ENCODE measurements around the gene PCNX4. TPM values are rescaled to one million over a fixed set of nuclear protein-coding genes. Genes with fewer than 3 reads are reported as not detected.

The PCNX4 gene
- total RNA-seq, 6 donors from 2014 or later: 35.0 to 75.1 (median 48.7) TPM

GRCh38 chr14:60178164-60178563 lies 86.4 kb downstream of the PCNX4 start:
- no peak for TF ChIP-seq POLR2AphosphoS5 (IDR thresholded peaks at IDR 0.05)
- no peak for TF ChIP-seq EP300 (IDR thresholded peaks at IDR 0.05)
- no peak for TF ChIP-seq POLR2A (IDR thresholded peaks at IDR 0.05)
- no peak for TF ChIP-seq CTCF (IDR thresholded peaks at IDR 0.05)

GRCh38 chr14:60178820-60179219 lies 87.1 kb downstream of the PCNX4 start:
- TF ChIP-seq POLR2A (IDR thresholded peaks at IDR 0.05) (no peak), POLR2AphosphoS5 (IDR thresholded peaks at IDR 0.05) (no peak), EP300 (IDR thresholded peaks at IDR 0.05) (no peak), CTCF (IDR thresholded peaks at IDR 0.05) (no peak)
- WGBS, 2 donors: 98 to 99% methylated on average over 1 of the region's 1 CpG

More at GRCh38 chr14:60178164-60178563, 86.4 kb downstream of the PCNX4 start:
- Histone ChIP-seq H3K4me1 (no peaks in the 10 kb centered on the region), H3K27ac (no peak overlapping the region), H3K9me3 (no peaks in the 10 kb centered on the region), H3K36me3 (no peaks in the 10 kb centered on the region), H3K4me3 (no peak overlapping the region), H3K27me3 (no peaks in the 10 kb centered on the region)
- DNase-seq (no peak), ATAC-seq (ENCODE audit: low FRiP score in 2 of 2) (no peak)
- WGBS, 2 donors: 91 to 96% methylated on average over 1 of the region's 1 CpG

GRCh38 chr14:60179431-60179869 lies 87.7 kb downstream of the PCNX4 start:
- no peaks in the 10 kb centered on the region for H3K27me3 ChIP-seq
- no peak for TF ChIP-seq CTCF (IDR thresholded peaks at IDR 0.05)
- TF ChIP-seq EP300 (IDR thresholded peaks at IDR 0.05): no peak
- no peak for TF ChIP-seq POLR2AphosphoS5 (IDR thresholded peaks at IDR 0.05)
- TF ChIP-seq POLR2A (IDR thresholded peaks at IDR 0.05): no peak
- WGBS, 2 donors: 77 to 87% methylated on average over 3 of the region's 3 CpGs
- H3K4me3 ChIP-seq: no peak overlapping the region
- DNase-seq (no peak), ATAC-seq (ENCODE audit: low FRiP score in 2 of 2) (no peak)
- H3K9me3 ChIP-seq: no peaks in the 10 kb centered on the region
- H3K4me1 ChIP-seq: peaks cover 0 to 6% (median 3%) of the 10 kb centered on the region in 4 donors
- H3K36me3 ChIP-seq: no peaks in the 10 kb centered on the region
- no peak overlapping the region for H3K27ac ChIP-seq

More at GRCh38 chr14:60178820-60179219, 87.1 kb downstream of the PCNX4 start:
- DNase-seq: no peak
- Histone ChIP-seq H3K27ac (no peak overlapping the region), H3K4me1 (peaks cover 0 to 3% (median 2%) of the 10 kb centered on the region in 4 donors), H3K9me3 (no peaks in the 10 kb centered on the region), H3K27me3 (no peaks in the 10 kb centered on the region), H3K4me3 (no peak overlapping the region), H3K36me3 (no peaks in the 10 kb centered on the region)
- ATAC-seq (ENCODE audit: low FRiP score in 2 of 2): no peak

- H3K27me3 ChIP-seq: no peaks in the 10 kb centered on the region
- no peaks in the 10 kb centered on the region for H3K36me3 ChIP-seq
- H3K4me3 ChIP-seq: no peak overlapping the region
- no peak overlapping the region for H3K27ac ChIP-seq
- H3K4me1 ChIP-seq: peaks cover 0 to 6% (median 3%) of the 10 kb centered on the region in 4 donors
- H3K9me3 ChIP-seq: no peaks in the 10 kb centered on the region
- ATAC-seq (ENCODE audit: low FRiP score in 2 of 2) (no peak), DNase-seq (no peak)
- TF ChIP-seq POLR2A (IDR thresholded peaks at IDR 0.05) (no peak), EP300 (IDR thresholded peaks at IDR 0.05) (no peak), POLR2AphosphoS5 (IDR thresholded peaks at IDR 0.05) (no peak), CTCF (IDR thresholded peaks at IDR 0.05) (no peak)
- 89 to 100% methylated on average over 3 of the region's 3 CpGs for WGBS, 2 donors
Measured at GRCh38 chr14:60183138-60183537, 91.4 kb downstream of the PCNX4 start.

GRCh38 chr14:60183741-60184140 lies 92.0 kb downstream of the PCNX4 start:
- H3K27ac ChIP-seq: peak overlapping the region in 2 of 4 donors; percentile 37 to 50
- H3K4me1 ChIP-seq: peaks cover 0 to 6% (median 3%) of the 10 kb centered on the region in 4 donors
- no peaks in the 10 kb centered on the region for H3K9me3 ChIP-seq
- H3K36me3 ChIP-seq: no peaks in the 10 kb centered on the region
- WGBS, 2 donors: 40 to 43% methylated on average over 1 of the region's 1 CpG
- DNase-seq (no peak), ATAC-seq (ENCODE audit: low FRiP score in 2 of 2) (peak in 1 of 2 donors; percentile 53)
- no peaks in the 10 kb centered on the region for H3K27me3 ChIP-seq
- peak overlapping the region in 3 of 4 donors; percentile 26 to 51 (median 44) for H3K4me3 ChIP-seq
- TF ChIP-seq POLR2A (IDR thresholded peaks at IDR 0.05): no peak
- no peak for TF ChIP-seq CTCF (IDR thresholded peaks at IDR 0.05)
- no peak for TF ChIP-seq EP300 (IDR thresholded peaks at IDR 0.05)
- TF ChIP-seq POLR2AphosphoS5 (IDR thresholded peaks at IDR 0.05): no peak
